Activated T-helper 2 cell treated with anti-CD3 and anti-CD28 coated beads, Interferon-gamma antibody, Interleukin-2, Interleukin-4, amounts not matched to agents 10 μg/mL and 5 μg/mL and 100 μg/mL, durations not matched to agents 14 hours and 24 hours and 36 hours (primary cell): ENCODE results near the gene PRKCZ. TPM values are rescaled to one million over a fixed set of nuclear protein-coding genes. Genes with fewer than 3 reads are reported as not detected.
"Not testable (repeated sequence)": the region's sequence is repeated elsewhere in the genome, so short reads cannot be mapped to it uniquely, and the experiment has no call there.

Experiments
- DNase-seq: peaks from one replicate; pipeline ENCODE4 v3.0.0; 2021; ENCODE audit warnings: low spot score
- H3K27ac Mint-ChIP-seq: one replicate; pipeline ENCODE4 v1.8.0; 2021; ENCODE audit warnings: mixed read lengths
- H3K27me3 Mint-ChIP-seq: one replicate; pipeline ENCODE4 v1.8.0; 2021; ENCODE audit warnings: low read depth, mixed read lengths
- H3K36me3 Mint-ChIP-seq: one replicate; pipeline ENCODE4 v1.8.0; 2021; ENCODE audit warnings: low read depth, mixed read lengths
- H3K4me1 Mint-ChIP-seq: one replicate; pipeline ENCODE4 v1.8.0; 2021; ENCODE audit warnings: low read depth, mixed read lengths
- H3K4me3 Mint-ChIP-seq: one replicate; pipeline ENCODE4 v1.8.0; 2021; ENCODE audit warnings: low read depth, mild to moderate bottlenecking, moderate library complexity, mixed read lengths
- H3K9me3 Mint-ChIP-seq: one replicate; pipeline ENCODE4 v1.8.0; 2021; ENCODE audit warnings: mixed read lengths
- intact Hi-C: fragments of 100-400 bp; cut with micrococcal nuclease; formaldehyde crosslinking; loops from one replicate; pipeline ENCODE4 v1.15.1; 2023
- total RNA-seq: library from RNA; stranded (reverse); gene quantifications from 2 replicates; pipeline ENCODE4 v1.2.3, GENCODE V29; 2022

The PRKCZ gene
- total RNA-seq, 1 donor from 2014 or later: 3.6 TPM

DNA sequence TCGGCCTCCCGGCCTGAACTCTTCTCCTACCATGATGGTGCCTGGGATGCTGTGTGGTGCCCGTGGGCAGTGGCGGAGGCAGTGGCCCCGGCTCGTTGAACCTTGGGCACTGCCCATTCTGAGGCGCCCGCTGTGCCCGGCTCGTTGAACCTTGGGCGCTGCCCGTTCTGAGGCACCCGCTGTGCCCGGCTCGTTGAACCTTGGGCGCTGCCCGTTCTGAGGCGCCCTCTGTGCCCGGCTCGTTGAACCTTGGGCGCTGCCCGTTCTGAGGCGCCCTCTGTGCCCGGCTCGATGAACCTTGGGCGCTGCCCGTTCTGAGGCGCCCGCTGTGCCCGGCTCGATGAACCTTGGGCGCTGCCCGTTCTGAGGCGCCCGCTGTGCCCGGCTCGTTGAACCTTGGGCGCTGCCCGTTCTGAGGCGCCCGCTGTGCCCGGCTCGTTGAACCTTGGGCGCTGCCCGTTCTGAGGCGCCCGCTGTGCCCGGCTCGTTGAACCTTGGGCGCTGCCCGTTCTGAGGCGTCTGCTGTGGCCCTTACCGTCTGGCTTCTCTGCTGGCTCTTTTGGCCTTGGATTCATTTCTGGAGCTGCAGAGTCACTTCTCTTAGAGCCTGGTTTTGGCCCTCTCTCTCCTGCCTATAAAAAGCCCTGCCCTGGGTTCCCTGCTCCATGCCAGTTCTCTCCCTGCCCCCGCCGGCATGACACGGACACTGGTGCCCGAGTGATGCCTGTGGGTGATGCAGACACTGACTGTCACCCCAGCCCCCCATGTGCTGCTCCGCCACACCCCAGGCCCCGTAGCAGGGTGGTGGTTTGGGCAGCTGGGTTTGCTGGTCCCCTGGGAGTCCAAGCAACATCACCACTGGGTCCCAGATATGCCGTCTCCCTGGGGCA is 44.3 kb downstream of the PRKCZ start:
- H3K27me3 Mint-ChIP-seq, H3K9me3 Mint-ChIP-seq, H3K36me3 Mint-ChIP-seq, intact Hi-C loops, H3K4me3 Mint-ChIP-seq, DNase-seq, H3K27ac Mint-ChIP-seq, H3K4me1 Mint-ChIP-seq: not testable (repeated sequence)

DNA sequence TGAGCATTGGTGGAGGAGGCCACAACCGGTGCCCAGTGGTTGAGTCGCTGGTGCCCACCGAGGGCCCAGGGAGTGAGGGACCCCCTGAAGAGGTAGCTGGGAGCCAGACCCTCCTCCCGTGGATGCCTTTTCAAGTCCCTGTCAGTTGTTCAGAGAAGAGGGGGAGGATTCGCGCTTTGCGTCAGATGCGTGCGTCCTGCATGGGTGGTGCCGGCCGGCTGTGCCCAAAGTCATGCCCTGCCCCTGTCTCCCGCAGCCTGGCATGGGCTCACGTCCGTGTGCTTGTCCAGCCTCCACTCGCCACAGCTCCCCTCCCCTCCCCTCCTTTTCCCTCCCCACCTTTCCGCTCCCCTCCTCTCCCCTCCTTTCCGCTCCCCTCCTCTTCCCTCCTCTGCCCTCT is 45.2 kb downstream of the PRKCZ start:
- H3K4me3 Mint-ChIP-seq: no peak overlapping the region
- H3K4me1 Mint-ChIP-seq: no peaks in the 10 kb centered on the region
- no peaks in the 10 kb centered on the region for H3K27me3 Mint-ChIP-seq
- no peaks in the 10 kb centered on the region for H3K36me3 Mint-ChIP-seq
- H3K9me3 Mint-ChIP-seq: peaks cover 5% of the 10 kb centered on the region
- no peak for DNase-seq
- intact Hi-C loops: no loop called here
- H3K27ac Mint-ChIP-seq: no peak overlapping the region

DNA sequence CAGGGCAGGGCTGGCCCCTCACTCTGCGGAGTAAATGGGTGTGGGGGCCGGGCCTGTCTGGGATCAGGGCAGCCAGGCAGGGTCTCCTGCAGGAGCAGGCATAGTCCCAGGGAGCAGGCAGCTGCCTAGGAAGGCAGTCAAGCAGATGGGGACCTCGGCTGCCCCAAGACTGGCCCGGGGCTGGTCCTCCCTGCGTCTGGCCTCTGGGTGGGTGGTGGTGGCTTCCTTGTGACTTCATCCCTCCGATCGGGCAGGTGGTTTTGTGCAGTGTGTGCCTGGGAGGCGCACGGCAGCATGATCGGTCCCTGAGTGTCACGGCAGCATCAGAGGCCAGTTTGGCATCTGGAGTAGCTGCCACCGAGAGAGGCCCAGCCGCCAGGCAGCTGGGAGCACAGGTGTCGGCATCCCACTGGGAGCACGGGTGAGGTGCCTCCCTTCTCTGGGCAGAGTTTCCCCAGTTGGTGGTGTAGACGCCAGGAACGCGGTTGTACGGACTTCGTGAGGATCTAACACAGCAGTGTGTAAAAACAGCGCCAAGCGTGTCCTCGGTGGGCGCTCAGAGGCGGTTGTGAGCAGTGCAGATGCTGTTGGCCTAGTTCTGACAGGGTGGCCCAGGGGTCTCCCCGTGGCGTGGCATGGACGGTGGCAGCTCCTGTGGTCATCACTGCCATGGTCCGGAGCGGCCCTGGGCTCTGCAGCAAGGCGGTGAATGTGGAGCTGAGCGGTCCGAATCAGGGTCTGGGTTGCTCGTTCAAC is 45.9 kb downstream of the PRKCZ start:
- H3K4me3 Mint-ChIP-seq: no peak overlapping the region
- intact Hi-C loops: no loop called here
- no peak for DNase-seq
- peaks cover 5% of the 10 kb centered on the region for H3K9me3 Mint-ChIP-seq
- no peaks in the 10 kb centered on the region for H3K4me1 Mint-ChIP-seq
- no peaks in the 10 kb centered on the region for H3K27me3 Mint-ChIP-seq
- no peaks in the 10 kb centered on the region for H3K36me3 Mint-ChIP-seq
- no peak overlapping the region for H3K27ac Mint-ChIP-seq

- Mint-ChIP-seq H3K27me3 (no peaks in the 10 kb centered on the region), H3K27ac (no peak overlapping the region), H3K4me3 (no peak overlapping the region), H3K4me1 (no peaks in the 10 kb centered on the region), H3K9me3 (peaks cover 5% of the 10 kb centered on the region), H3K36me3 (no peaks in the 10 kb centered on the region)
- intact Hi-C loops: no loop called here
- no peak for DNase-seq
Measured at GRCh38 chr1:2097386-2098300, 47.4 kb downstream of the PRKCZ start.

- Mint-ChIP-seq H3K4me1 (no peaks in the 10 kb centered on the region), H3K27ac (no peak overlapping the region), H3K9me3 (peaks cover 5% of the 10 kb centered on the region), H3K27me3 (no peaks in the 10 kb centered on the region), H3K4me3 (no peak overlapping the region), H3K36me3 (no peaks in the 10 kb centered on the region)
- intact Hi-C loops: no loop called here
- DNase-seq: no peak
Measured at GRCh38 chr1:2098301-2098698, 48.1 kb downstream of the PRKCZ start.

- Mint-ChIP-seq H3K36me3 (no peaks in the 10 kb centered on the region), H3K27me3 (no peaks in the 10 kb centered on the region), H3K4me1 (no peaks in the 10 kb centered on the region), H3K4me3 (no peak overlapping the region), H3K27ac (no peak overlapping the region), H3K9me3 (peaks cover 5% of the 10 kb centered on the region)
- intact Hi-C loops: no loop called here
- no peak for DNase-seq
Measured at GRCh38 chr1:2098839-2099785, 48.9 kb downstream of the PRKCZ start.

- Mint-ChIP-seq H3K36me3 (no peaks in the 10 kb centered on the region), H3K27ac (no peak overlapping the region), H3K9me3 (peaks cover 5% of the 10 kb centered on the region), H3K4me3 (no peak overlapping the region), H3K4me1 (no peaks in the 10 kb centered on the region), H3K27me3 (no peaks in the 10 kb centered on the region)
- no peak for DNase-seq
- intact Hi-C loops: no loop called here
Measured at GRCh38 chr1:2099886-2100779, 49.9 kb downstream of the PRKCZ start.

DNA sequence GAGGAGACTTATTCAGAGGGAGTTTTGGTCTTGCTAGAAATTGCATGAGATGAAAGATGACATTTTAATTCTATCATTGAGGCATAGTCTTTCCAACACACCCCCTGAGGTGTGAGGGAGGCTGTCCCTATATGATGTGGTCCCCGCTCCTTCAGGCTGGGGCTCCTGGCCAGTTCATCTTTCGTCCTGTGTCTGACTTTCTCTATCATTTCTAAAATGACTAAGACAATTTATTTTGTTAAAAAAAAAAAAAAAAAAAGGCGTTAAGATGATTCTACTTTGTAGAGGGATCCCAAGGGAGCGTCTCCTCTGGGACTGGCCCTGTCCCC is 50.5 kb downstream of the PRKCZ start:
- Mint-ChIP-seq H3K27ac (no peak overlapping the region), H3K27me3 (no peaks in the 10 kb centered on the region), H3K4me3 (no peak overlapping the region), H3K4me1 (no peaks in the 10 kb centered on the region), H3K36me3 (no peaks in the 10 kb centered on the region), H3K9me3 (peaks cover 5% of the 10 kb centered on the region)
- DNase-seq: no peak
- intact Hi-C loops: no loop called here

GRCh38 chr1:2101531-2101930 is 51.3 kb downstream of the PRKCZ start:
- Mint-ChIP-seq H3K36me3 (no peaks in the 10 kb centered on the region), H3K4me3 (no peak overlapping the region), H3K27me3 (no peaks in the 10 kb centered on the region), H3K9me3 (peaks cover 5% of the 10 kb centered on the region), H3K27ac (no peak overlapping the region), H3K4me1 (no peaks in the 10 kb centered on the region)
- DNase-seq: no peak
- intact Hi-C loops: no loop called here

- H3K36me3 Mint-ChIP-seq: no peaks in the 10 kb centered on the region
- no peaks in the 10 kb centered on the region for H3K27me3 Mint-ChIP-seq
- H3K4me1 Mint-ChIP-seq: no peaks in the 10 kb centered on the region
- no peak overlapping the region for H3K4me3 Mint-ChIP-seq
- no peak for DNase-seq
- H3K9me3 Mint-ChIP-seq: peaks cover 5% of the 10 kb centered on the region
- intact Hi-C loops: no loop called here
- no peak overlapping the region for H3K27ac Mint-ChIP-seq
Measured at GRCh38 chr1:2101946-2102345, 51.7 kb downstream of the PRKCZ start.

DNA sequence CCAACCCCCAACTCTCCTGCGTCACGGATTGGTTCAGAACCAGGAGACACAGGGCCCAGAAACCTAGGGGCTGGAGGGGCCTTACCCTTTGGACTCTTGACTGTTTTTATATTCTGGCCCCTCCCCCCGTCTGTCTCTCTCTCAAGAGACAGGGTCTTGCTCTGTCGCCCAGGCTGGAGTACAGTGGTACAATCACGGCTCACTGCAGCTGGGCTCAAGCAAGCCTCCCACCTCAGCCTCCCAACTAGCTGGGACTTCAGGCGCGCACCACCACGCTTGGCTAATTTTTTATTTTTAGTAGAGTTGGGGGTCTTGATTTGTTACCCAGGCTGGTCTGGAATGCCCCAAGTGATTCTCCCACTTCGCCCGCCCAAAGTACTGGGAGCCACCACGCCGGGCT is 52.5 kb downstream of the PRKCZ start:
- no peak overlapping the region for H3K27ac Mint-ChIP-seq
- intact Hi-C loops: no loop called here

More for the DNA sequence above, 52.5 kb downstream of the PRKCZ start:
- Mint-ChIP-seq H3K36me3 (no peaks in the 10 kb centered on the region), H3K27me3 (no peaks in the 10 kb centered on the region), H3K4me3 (no peak overlapping the region), H3K4me1 (no peaks in the 10 kb centered on the region), H3K9me3 (peaks cover 3% of the 10 kb centered on the region)
- no peak for DNase-seq
